ENCODE measurements around the gene LRRC46. TPM values are rescaled to one million over a fixed set of nuclear protein-coding genes. Genes with fewer than 3 reads are reported as not detected.

The LRRC46 gene
- total and polyA plus RNA-seq, 9 of the 15 experiments (the other 6 are each of a cell fraction or from before 2014, with no cell fraction given), result 0.39 to 1.4 (median 0.53) TPM; not detected in 1

GRCh38 chr17:47836601-47837000 lies 5.1 kb downstream of the LRRC46 start (continued):
- no peak for TF ChIP-seq ATF3 (IDR thresholded peaks at IDR 0.05)
- no peak for TF ChIP-seq ATF3 (CRISPR knock-in tag; conservative IDR thresholded peaks at IDR 0.05)

GRCh38 chr17:47837401-47838039 lies 6.0 kb downstream of the LRRC46 start:
- Histone ChIP-seq H3K27ac (ENCODE audit: extremely low read depth, low read depth, low read length) (no peak overlapping the region), H2AFZ (ENCODE audit: low read depth, low read length) (no peak overlapping the region), H3K9me1 (ENCODE audit: control insufficient read depth, insufficient read depth, low read length) (no peaks in the 10 kb centered on the region), H3K4me2 (ENCODE audit: insufficient read depth, low read length) (no peak overlapping the region), H3K9me3 (replicated peaks; ENCODE audit: control insufficient read depth, insufficient read depth, low read depth, low read length) (no peaks in the 10 kb centered on the region), H3K9ac (ENCODE audit: insufficient read depth in 1 of 2, low read depth in 2 of 2, low read length in 2 of 2) (peak overlapping the region in 1 of 2 experiments; percentile 67; a peak in 2 of 4 replicates), H3K4me3 (no peak overlapping the region), H3K79me2 (ENCODE audit: control insufficient read depth, insufficient read depth, low read length) (peaks cover 12% of the 10 kb centered on the region), H4K20me1 (replicated peaks; ENCODE audit: control insufficient read depth, insufficient read depth, low read length) (no peaks in the 10 kb centered on the region), H3K27me3 (ENCODE audit: control insufficient read depth in 2 of 2, insufficient read depth in 2 of 2, low read length in 2 of 2) (no peaks in the 10 kb centered on the region), H3K4me1 (replicated peaks in 1 of 2; ENCODE audit: control insufficient read depth in 2 of 2, insufficient read depth in 2 of 2, low read length in 2 of 2) (peaks cover 32 to 35% of the 10 kb centered on the region in 2 experiments), H3K36me3 (ENCODE audit: control insufficient read depth, insufficient read depth, low read length) (peaks cover 20% of the 10 kb centered on the region; the same call in 1 of the 3 replicates)
- WGBS (ENCODE audit: insufficient coverage, low coverage, missing lambda C conversion rate), result 82% methylated on average over 11 of the region's 13 CpGs
- no peak for DNase-seq (ENCODE audit: extremely low read depth in 1 of 4, low spot score in 3 of 4)
- in situ Hi-C loops (cut with MboI) (no loop called here), intact Hi-C loops (cut with micrococcal nuclease) (no loop called here)
- no peak for FAIRE-seq
- no peak for TF ChIP-seq RCOR1 (IDR thresholded peaks at IDR 0.05; ENCODE audit: borderline replicate concordance in 1 of 2, low read depth in 2 of 2, low read length in 2 of 2)
- TF ChIP-seq PTBP1 (IDR thresholded peaks at IDR 0.05; ENCODE audit: low read depth, low read length), result no peak
- no peak for TF ChIP-seq ILF3 (IDR thresholded peaks at IDR 0.05; ENCODE audit: borderline replicate concordance)
- no peak for TF ChIP-seq E2F4 (CRISPR knock-in tag; IDR thresholded peaks at IDR 0.05; ENCODE audit: low read depth)
- BruUV-seq (replicated peaks), result no TSS peak
- CTCF ChIA-PET (ENCODE audit: low intra/inter-chr PET ratio), result no interaction called here
- no peak for ATAC-seq
- POLR2A ChIA-PET, result interaction anchor here (0.6 to 1.7 kb wide), 6 partner anchors 8 to 211 kb away, joined by 3 to 5 read pairs (median 3); partner anchors contain the start of gene NFE2L1
